ENCODE data around the gene MSRB3.

MSRB3 gene

DNA sequence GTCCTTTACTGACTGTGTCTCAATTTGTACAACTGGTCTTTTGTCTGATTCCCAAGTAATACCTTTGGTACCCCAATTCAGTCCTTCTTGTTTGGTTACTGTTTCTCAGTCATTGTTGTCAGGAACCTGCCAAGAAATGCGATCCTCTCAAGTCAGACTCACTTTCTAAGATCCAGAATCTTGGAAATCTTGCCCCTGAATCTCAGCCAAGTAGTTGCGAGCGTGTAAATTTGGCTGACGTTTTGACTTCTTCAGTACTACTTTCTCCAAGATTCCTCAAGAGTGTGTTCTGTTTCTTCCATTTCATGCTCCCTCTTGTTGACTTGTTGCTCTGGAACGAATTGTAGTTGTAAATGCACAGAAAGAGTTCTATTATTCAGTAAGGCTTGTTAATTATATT lies 114.0 kb downstream of the MSRB3 start:
- no peak overlapping the region for H2AFZ ChIP-seq (ENCODE audit: low read length)
- H2BK5ac ChIP-seq (ENCODE audit: low read length) = no peak overlapping the region
- no peak overlapping the region for H3K23ac ChIP-seq (ENCODE audit: low read depth, low read length, poor library complexity)
- H3K4ac ChIP-seq (ENCODE audit: low read length) = no peak overlapping the region
- H3K9me3 ChIP-seq (replicated peaks in 1 of 2; ENCODE audit: control insufficient read depth in 2 of 2, insufficient read depth in 1 of 2, low read depth in 1 of 2, low read length in 2 of 2) = peaks cover 0 to 7% of the 10 kb centered on the region in 2 donors
- no peak overlapping the region for H2BK15ac ChIP-seq (ENCODE audit: low read length)
- no peak overlapping the region for H3K9ac ChIP-seq (ENCODE audit: low read depth, low read length, poor library complexity)
- DNase-seq (ENCODE audit: low spot score) = no peak
- H2BK120ac ChIP-seq (ENCODE audit: low read depth, low read length) = no peak overlapping the region
- no peak overlapping the region for H3K14ac ChIP-seq (ENCODE audit: low read length)
- H3K27me3 ChIP-seq (ENCODE audit: control insufficient read depth in 3 of 3, insufficient read depth in 3 of 3, low read depth in 1 of 3, low read length in 3 of 3) = no peaks in the 10 kb centered on the region
- no peak overlapping the region for H3K27ac ChIP-seq (replicated peaks; ENCODE audit: low read length)
- no CpG with 5 or more reads among the region's 5 CpGs for WGBS, 2 donors (ENCODE audit: extremely low coverage in 2 of 2, insufficient read length in 2 of 2, insufficient replicate concordance in 1 of 2)
- no peak overlapping the region for H3K4me3 ChIP-seq (ENCODE audit: low read length in 2 of 2)
- H4K8ac ChIP-seq (ENCODE audit: low read depth, low read length) = no peak overlapping the region
- H3K4me1 ChIP-seq (ENCODE audit: control insufficient read depth in 2 of 2, insufficient read depth in 1 of 2, low read depth in 1 of 2, low read length in 2 of 2) = no peaks in the 10 kb centered on the region
- no peaks in the 10 kb centered on the region for H3K79me1 ChIP-seq (ENCODE audit: low read depth, low read length)
- no peak overlapping the region for H3K4me2 ChIP-seq (ENCODE audit: insufficient read depth, low read length, poor library complexity, severe bottlenecking)
- no peak overlapping the region for H4K91ac ChIP-seq (ENCODE audit: low read depth, low read length, poor library complexity)
- no peaks in the 10 kb centered on the region for H3K36me3 ChIP-seq (replicated peaks in 1 of 2; ENCODE audit: control insufficient read depth in 2 of 2, insufficient read depth in 2 of 2, low read length in 2 of 2)
- H2AK5ac ChIP-seq (ENCODE audit: low read depth, low read length) = no peak overlapping the region
- no peak overlapping the region for H2BK12ac ChIP-seq (ENCODE audit: low read length)
- H3K18ac ChIP-seq (ENCODE audit: low read length) = no peak overlapping the region

DNA sequence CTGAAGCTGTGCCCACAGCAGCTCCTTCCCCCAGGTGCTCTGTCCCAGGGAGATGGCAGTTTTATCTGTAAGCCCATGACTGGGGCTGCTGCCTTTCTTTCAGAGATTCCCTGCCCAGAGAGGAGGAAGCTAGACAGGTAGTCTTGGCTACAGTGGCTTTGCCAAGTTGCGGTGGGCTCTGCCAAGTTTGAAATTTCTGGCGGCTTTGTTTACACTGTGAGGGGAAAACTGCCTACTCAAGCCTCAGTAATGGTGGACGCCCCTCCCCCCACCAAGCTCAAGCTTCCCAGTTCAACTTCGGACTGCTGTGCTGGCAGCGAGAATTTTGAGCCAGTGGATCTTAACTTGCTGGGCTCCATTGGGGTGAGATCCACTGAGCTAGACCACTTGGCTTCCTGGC lies 124.7 kb downstream of the MSRB3 start:
- H3K4me2 ChIP-seq (ENCODE audit: insufficient read depth, low read length, poor library complexity, severe bottlenecking) = no peak overlapping the region
- no peak overlapping the region for H2BK15ac ChIP-seq (ENCODE audit: low read length)
- no CpG with 5 or more reads among the region's 5 CpGs for WGBS, 2 donors (ENCODE audit: extremely low coverage in 2 of 2, insufficient read length in 2 of 2, insufficient replicate concordance in 1 of 2)
- no peak for DNase-seq (ENCODE audit: low spot score)
- H3K4me3 ChIP-seq (ENCODE audit: low read length in 2 of 2) = no peak overlapping the region
- no peak overlapping the region for H4K91ac ChIP-seq (ENCODE audit: low read depth, low read length, poor library complexity)
- no peak overlapping the region for H2BK5ac ChIP-seq (ENCODE audit: low read length)
- peaks cover 0 to 5% of the 10 kb centered on the region in 2 donors for H3K9me3 ChIP-seq (replicated peaks in 1 of 2; ENCODE audit: control insufficient read depth in 2 of 2, insufficient read depth in 1 of 2, low read depth in 1 of 2, low read length in 2 of 2)
- no peak overlapping the region for H3K9ac ChIP-seq (ENCODE audit: low read depth, low read length, poor library complexity)
- no peak overlapping the region for H4K8ac ChIP-seq (ENCODE audit: low read depth, low read length)
- H3K4me1 ChIP-seq (ENCODE audit: control insufficient read depth in 2 of 2, insufficient read depth in 1 of 2, low read depth in 1 of 2, low read length in 2 of 2) = no peaks in the 10 kb centered on the region
- no peak overlapping the region for H2BK120ac ChIP-seq (ENCODE audit: low read depth, low read length)
- H2AK5ac ChIP-seq (ENCODE audit: low read depth, low read length) = no peak overlapping the region
- H3K23ac ChIP-seq (ENCODE audit: low read depth, low read length, poor library complexity) = no peak overlapping the region
- no peak overlapping the region for H3K14ac ChIP-seq (ENCODE audit: low read length)
- H3K27me3 ChIP-seq (ENCODE audit: control insufficient read depth in 3 of 3, insufficient read depth in 3 of 3, low read depth in 1 of 3, low read length in 3 of 3) = no peaks in the 10 kb centered on the region
- H3K18ac ChIP-seq (ENCODE audit: low read length) = no peak overlapping the region
- H2AFZ ChIP-seq (ENCODE audit: low read length) = no peak overlapping the region
- H3K79me1 ChIP-seq (ENCODE audit: low read depth, low read length) = no peaks in the 10 kb centered on the region
- H3K4ac ChIP-seq (ENCODE audit: low read length) = no peak overlapping the region
- no peak overlapping the region for H2BK12ac ChIP-seq (ENCODE audit: low read length)
- H3K36me3 ChIP-seq (replicated peaks in 1 of 2; ENCODE audit: control insufficient read depth in 2 of 2, insufficient read depth in 2 of 2, low read length in 2 of 2) = no peaks in the 10 kb centered on the region
- H3K27ac ChIP-seq (replicated peaks; ENCODE audit: low read length) = no peak overlapping the region

DNA sequence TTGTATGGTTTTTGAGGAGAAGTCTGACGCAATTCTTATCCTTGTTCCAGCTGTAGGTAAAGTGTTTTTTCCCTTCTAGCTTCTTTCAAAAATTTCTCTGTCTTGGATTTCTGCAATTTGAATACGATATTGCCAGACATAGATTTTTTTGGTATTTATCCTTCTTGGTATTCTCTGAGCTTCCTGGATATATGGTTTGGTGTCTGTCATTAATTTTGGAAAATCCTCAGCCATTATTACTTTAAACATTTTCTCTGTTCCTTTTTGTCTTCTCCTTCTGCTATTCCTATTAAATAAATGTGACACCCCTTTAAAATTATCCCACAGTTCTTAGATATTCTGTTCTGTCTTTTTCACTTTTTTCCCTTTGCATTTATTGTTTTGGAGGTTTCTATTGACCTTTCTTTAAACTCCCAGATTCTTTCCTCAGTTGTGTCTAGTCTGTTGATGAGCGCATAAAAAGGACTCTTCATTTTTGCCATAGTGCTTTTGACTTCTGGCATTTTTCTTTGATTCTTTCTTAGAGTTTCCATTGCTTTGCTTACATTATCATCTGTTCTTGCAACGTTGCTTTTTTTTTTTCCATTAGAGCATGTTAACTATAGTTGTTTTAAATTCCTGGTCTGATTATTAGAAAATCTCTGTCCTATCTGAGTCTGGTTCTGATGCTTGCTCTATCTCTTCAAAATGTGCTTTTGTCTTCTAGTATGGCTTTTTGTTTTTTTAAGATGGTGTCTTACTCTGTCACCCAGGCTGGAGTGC lies 129.1 kb downstream of the MSRB3 start:
- H2BK120ac ChIP-seq (ENCODE audit: low read depth, low read length) = no peak overlapping the region
- H3K23ac ChIP-seq (ENCODE audit: low read depth, low read length, poor library complexity) = no peak overlapping the region
- H3K4me2 ChIP-seq (ENCODE audit: insufficient read depth, low read length, poor library complexity, severe bottlenecking) = no peak overlapping the region
- no peak overlapping the region for H4K91ac ChIP-seq (ENCODE audit: low read depth, low read length, poor library complexity)
- H3K18ac ChIP-seq (ENCODE audit: low read length) = no peak overlapping the region
- WGBS, 2 donors (ENCODE audit: extremely low coverage in 2 of 2, insufficient read length in 2 of 2, insufficient replicate concordance in 1 of 2) = no CpG with 5 or more reads among the region's 4 CpGs
- no peaks in the 10 kb centered on the region for H3K4me1 ChIP-seq (ENCODE audit: control insufficient read depth in 2 of 2, insufficient read depth in 1 of 2, low read depth in 1 of 2, low read length in 2 of 2)
- no peak overlapping the region for H3K14ac ChIP-seq (ENCODE audit: low read length)
- no peak overlapping the region for H2BK12ac ChIP-seq (ENCODE audit: low read length)
- H3K4ac ChIP-seq (ENCODE audit: low read length) = no peak overlapping the region
- H2BK5ac ChIP-seq (ENCODE audit: low read length) = no peak overlapping the region
- no peak overlapping the region for H2AFZ ChIP-seq (ENCODE audit: low read length)
- H3K4me3 ChIP-seq (ENCODE audit: low read length in 2 of 2) = no peak overlapping the region
- no peak for DNase-seq (ENCODE audit: low spot score)
- no peak overlapping the region for H2BK15ac ChIP-seq (ENCODE audit: low read length)
- H3K9me3 ChIP-seq (replicated peaks in 1 of 2; ENCODE audit: control insufficient read depth in 2 of 2, insufficient read depth in 1 of 2, low read depth in 1 of 2, low read length in 2 of 2) = peaks cover 0 to 3% of the 10 kb centered on the region in 2 donors
- no peaks in the 10 kb centered on the region for H3K36me3 ChIP-seq (replicated peaks in 1 of 2; ENCODE audit: control insufficient read depth in 2 of 2, insufficient read depth in 2 of 2, low read length in 2 of 2)
- H3K27me3 ChIP-seq (ENCODE audit: control insufficient read depth in 3 of 3, insufficient read depth in 3 of 3, low read depth in 1 of 3, low read length in 3 of 3) = no peaks in the 10 kb centered on the region
- H3K79me1 ChIP-seq (ENCODE audit: low read depth, low read length) = no peaks in the 10 kb centered on the region
- H3K9ac ChIP-seq (ENCODE audit: low read depth, low read length, poor library complexity) = no peak overlapping the region
- H2AK5ac ChIP-seq (ENCODE audit: low read depth, low read length) = no peak overlapping the region
- H3K27ac ChIP-seq (replicated peaks; ENCODE audit: low read length) = no peak overlapping the region
- H4K8ac ChIP-seq (ENCODE audit: low read depth, low read length) = no peak overlapping the region

DNA sequence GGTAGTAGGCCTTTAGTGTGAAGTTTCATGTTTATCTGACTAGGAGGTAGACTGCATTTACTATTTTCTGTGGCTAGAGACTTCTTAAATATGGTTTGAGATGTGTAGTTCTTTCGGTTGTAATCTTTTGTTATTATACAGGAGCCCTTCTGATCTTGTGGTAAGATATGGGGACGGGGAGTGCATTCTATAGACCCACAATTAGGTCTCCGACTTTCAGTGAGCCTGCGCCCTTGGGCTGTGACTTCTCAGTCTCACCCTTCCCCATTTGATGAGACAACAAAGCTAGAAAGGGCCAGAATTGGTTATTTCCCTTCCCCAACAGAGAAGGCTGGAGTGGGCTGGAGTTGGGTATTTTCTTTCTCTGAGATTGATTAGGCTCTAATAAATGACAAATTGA lies 130.0 kb downstream of the MSRB3 start:
- Histone ChIP-seq H3K79me1 (ENCODE audit: low read depth, low read length) (no peaks in the 10 kb centered on the region), H3K27ac (replicated peaks; ENCODE audit: low read length) (no peak overlapping the region), H3K9ac (ENCODE audit: low read depth, low read length, poor library complexity) (no peak overlapping the region), H3K4me2 (ENCODE audit: insufficient read depth, low read length, poor library complexity, severe bottlenecking) (no peak overlapping the region), H3K18ac (ENCODE audit: low read length) (no peak overlapping the region), H3K27me3 (ENCODE audit: control insufficient read depth in 3 of 3, insufficient read depth in 3 of 3, low read depth in 1 of 3, low read length in 3 of 3) (no peaks in the 10 kb centered on the region), H4K91ac (ENCODE audit: low read depth, low read length, poor library complexity) (no peak overlapping the region), H2BK120ac (ENCODE audit: low read depth, low read length) (no peak overlapping the region), H3K4me1 (ENCODE audit: control insufficient read depth in 2 of 2, insufficient read depth in 1 of 2, low read depth in 1 of 2, low read length in 2 of 2) (no peaks in the 10 kb centered on the region), H3K9me3 (replicated peaks in 1 of 2; ENCODE audit: control insufficient read depth in 2 of 2, insufficient read depth in 1 of 2, low read depth in 1 of 2, low read length in 2 of 2) (peaks cover 0 to 3% of the 10 kb centered on the region in 2 donors), H2BK15ac (ENCODE audit: low read length) (no peak overlapping the region), H2BK5ac (ENCODE audit: low read length) (no peak overlapping the region), H4K8ac (ENCODE audit: low read depth, low read length) (no peak overlapping the region), H2BK12ac (ENCODE audit: low read length) (no peak overlapping the region), H3K4ac (ENCODE audit: low read length) (no peak overlapping the region), H3K4me3 (ENCODE audit: low read length in 2 of 2) (no peak overlapping the region), H2AK5ac (ENCODE audit: low read depth, low read length) (no peak overlapping the region), H3K36me3 (replicated peaks in 1 of 2; ENCODE audit: control insufficient read depth in 2 of 2, insufficient read depth in 2 of 2, low read length in 2 of 2) (no peaks in the 10 kb centered on the region), H3K14ac (ENCODE audit: low read length) (no peak overlapping the region), H2AFZ (ENCODE audit: low read length) (no peak overlapping the region), H3K23ac (ENCODE audit: low read depth, low read length, poor library complexity) (no peak overlapping the region)
- DNase-seq (ENCODE audit: low spot score) = no peak
- WGBS, 2 donors (ENCODE audit: extremely low coverage in 2 of 2, insufficient read length in 2 of 2, insufficient replicate concordance in 1 of 2) = no CpG with 5 or more reads among the region's 4 CpGs

All from neuronal stem cell (in vitro differentiated cells).